ENCODE data around the gene HBG2. TPM values are rescaled to one million over a fixed set of nuclear protein-coding genes. Genes with fewer than 3 reads are reported as not detected.

HBG2 gene
- total RNA-seq, 1 donor from 2014 or later, result not detected

- intact Hi-C loops (cut with DNase I), result no loop called here
- Histone ChIP-seq H3K27ac (no peak overlapping the region), H3K4me1 (no peaks in the 10 kb centered on the region), H3K9me3 (no peaks in the 10 kb centered on the region), H3K4me3 (no peak overlapping the region), H3K27me3 (no peaks in the 10 kb centered on the region), H3K36me3 (no peaks in the 10 kb centered on the region)
- no peak for TF ChIP-seq CTCF (IDR thresholded peaks at IDR 0.05)
- DNase-seq (ENCODE audit: low spot score in 2 of 2), result no peak
These were observed 25.0 kb upstream of the HBG2 start for GRCh38 chr11:5279471-5280090.

- intact Hi-C loops (cut with DNase I), result no loop called here
These were observed 23.3 kb upstream of the HBG2 start for GRCh38 chr11:5277807-5278382.

GRCh38 chr11:5276697-5277096 is 22.1 kb upstream of the HBG2 start:
- no peak for TF ChIP-seq CTCF (IDR thresholded peaks at IDR 0.05)
- H3K4me3 ChIP-seq, result no peak overlapping the region
- no peaks in the 10 kb centered on the region for H3K9me3 ChIP-seq
- H3K4me1 ChIP-seq, result no peaks in the 10 kb centered on the region
- no peak overlapping the region for H3K27ac ChIP-seq
- DNase-seq (ENCODE audit: low spot score in 2 of 2), result no peak
- intact Hi-C loops (cut with DNase I), result no loop called here
- H3K27me3 ChIP-seq, result no peaks in the 10 kb centered on the region
- H3K36me3 ChIP-seq, result no peaks in the 10 kb centered on the region

More at GRCh38 chr11:5277807-5278382, 23.3 kb upstream of the HBG2 start:
- Histone ChIP-seq H3K36me3 (no peaks in the 10 kb centered on the region), H3K27ac (no peak overlapping the region), H3K27me3 (no peaks in the 10 kb centered on the region), H3K9me3 (no peaks in the 10 kb centered on the region), H3K4me3 (no peak overlapping the region), H3K4me1 (no peaks in the 10 kb centered on the region)
- TF ChIP-seq CTCF (IDR thresholded peaks at IDR 0.05), result no peak
- DNase-seq (ENCODE audit: low spot score in 2 of 2), result no peak

GRCh38 chr11:5275369-5276110 is 21.0 kb upstream of the HBG2 start:
- no peaks in the 10 kb centered on the region for H3K9me3 ChIP-seq
- TF ChIP-seq CTCF (IDR thresholded peaks at IDR 0.05), result no peak
- no peaks in the 10 kb centered on the region for H3K4me1 ChIP-seq
- no peak overlapping the region for H3K4me3 ChIP-seq
- no peaks in the 10 kb centered on the region for H3K36me3 ChIP-seq
- no peak for DNase-seq (ENCODE audit: low spot score in 2 of 2)
- intact Hi-C loops (cut with DNase I), result no loop called here
- H3K27me3 ChIP-seq, result no peaks in the 10 kb centered on the region
- no peak overlapping the region for H3K27ac ChIP-seq

- Histone ChIP-seq H3K27ac (no peak overlapping the region), H3K36me3 (no peaks in the 10 kb centered on the region), H3K27me3 (no peaks in the 10 kb centered on the region), H3K9me3 (no peaks in the 10 kb centered on the region), H3K4me3 (no peak overlapping the region), H3K4me1 (no peaks in the 10 kb centered on the region)
- intact Hi-C loops (cut with DNase I), result no loop called here
- DNase-seq (ENCODE audit: low spot score in 2 of 2), result no peak
- no peak for TF ChIP-seq CTCF (IDR thresholded peaks at IDR 0.05)
These were observed 19.8 kb upstream of the HBG2 start for GRCh38 chr11:5274395-5274794.

All from ascending aorta (tissue), 2 donors.